Stimulated activated naive CD8-positive, alpha-beta T cell treated with anti-CD3 and anti-CD28 coated beads, Interleukin-15, Interleukin-2, amounts not matched to agents 100 ng/mL and 50 ng/mL, for 24 hours (primary cell): Measurements from ENCODE around the gene ACBD5.
A peak's percentile ranks its signal among the peaks of the same experiment; 100 is the strongest.

Experiments
- H3K27ac Mint-ChIP-seq: one replicate; pipeline ENCODE4 v1.8.0; 2021; ENCODE audit warnings: mild to moderate bottlenecking, mixed read lengths
- H3K27me3 Mint-ChIP-seq: one replicate; pipeline ENCODE4 v1.8.0; 2021; ENCODE audit warnings: mixed read lengths
- H3K36me3 Mint-ChIP-seq: one replicate; pipeline ENCODE4 v1.8.0; 2021; ENCODE audit warnings: low read depth, mixed read lengths
- H3K4me1 Mint-ChIP-seq: one replicate; pipeline ENCODE4 v1.8.0; 2021; ENCODE audit warnings: low read depth, mixed read lengths
- H3K4me3 Mint-ChIP-seq: one replicate; pipeline ENCODE4 v1.8.0; 2021; ENCODE audit warnings: mild to moderate bottlenecking, mixed read lengths
- H3K9me3 Mint-ChIP-seq: one replicate; pipeline ENCODE4 v1.8.0; 2021; ENCODE audit warnings: mixed read lengths

Gene ACBD5

GRCh38 chr10:27150261-27150660, 90.3 kb downstream of the ACBD5 start:
- H3K4me1 Mint-ChIP-seq = peaks cover 60% of the 10 kb centered on the region
- no peaks in the 10 kb centered on the region for H3K27me3 Mint-ChIP-seq
- peak overlapping the region; percentile 81 for H3K27ac Mint-ChIP-seq
- H3K9me3 Mint-ChIP-seq = no peaks in the 10 kb centered on the region
- peaks cover 63% of the 10 kb centered on the region for H3K36me3 Mint-ChIP-seq
- no peak overlapping the region for H3K4me3 Mint-ChIP-seq

- Mint-ChIP-seq H3K27me3 (no peaks in the 10 kb centered on the region), H3K4me1 (peaks cover 48% of the 10 kb centered on the region), H3K9me3 (no peaks in the 10 kb centered on the region), H3K4me3 (no peak overlapping the region), H3K27ac (no peak overlapping the region), H3K36me3 (peaks cover 66% of the 10 kb centered on the region)
These were observed 92.9 kb downstream of the ACBD5 start for GRCh38 chr10:27147701-27148100.

- Mint-ChIP-seq H3K27me3 (no peaks in the 10 kb centered on the region), H3K9me3 (no peaks in the 10 kb centered on the region), H3K4me1 (peaks cover 32% of the 10 kb centered on the region), H3K36me3 (peaks cover 62% of the 10 kb centered on the region), H3K27ac (peak overlapping the region; percentile 31), H3K4me3 (no peak overlapping the region)
These were observed 94.7 kb downstream of the ACBD5 start for GRCh38 chr10:27145937-27146336.
